ENCODE data around the gene HCFC1.

Gene HCFC1

DNA sequence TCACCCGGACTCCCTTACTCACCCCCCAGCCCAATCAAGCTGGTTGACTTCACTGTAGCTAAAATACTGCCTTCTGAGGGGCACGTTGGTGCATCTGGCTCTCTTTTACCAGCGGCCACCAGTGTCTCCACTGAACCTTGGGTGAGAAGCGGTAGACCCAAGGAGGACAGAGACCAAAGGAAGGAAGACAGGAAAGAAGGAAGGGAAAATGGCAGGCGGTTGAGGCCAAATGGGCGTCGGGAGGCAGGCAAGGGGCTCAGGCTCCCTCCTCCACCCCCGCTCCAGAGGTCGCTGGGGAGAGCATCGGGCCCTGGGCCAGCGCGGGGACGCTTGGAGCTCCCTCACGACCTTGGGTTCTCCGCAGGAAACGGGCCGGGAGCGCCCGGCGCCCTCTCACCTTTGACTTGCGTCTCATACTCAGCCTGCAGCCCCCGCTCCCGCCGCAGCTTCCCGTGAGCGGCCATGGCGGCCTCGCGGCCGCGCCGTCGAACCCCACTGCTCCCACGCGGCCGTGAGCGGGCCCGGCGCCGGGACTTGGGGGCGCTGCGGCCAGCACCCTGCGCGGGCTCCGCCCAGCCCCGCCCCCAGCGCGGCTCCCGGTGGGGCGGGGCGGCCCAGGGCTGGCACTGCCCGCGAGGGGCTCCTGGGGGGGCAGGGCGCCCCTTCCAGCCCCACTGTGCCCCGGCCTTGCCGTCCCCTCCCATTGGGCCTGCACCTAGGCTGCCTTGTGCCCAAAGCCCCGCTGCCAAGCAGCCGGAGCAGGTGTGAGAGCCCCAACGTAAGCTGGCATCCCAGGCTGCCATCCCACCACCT is 45.7 kb downstream of the HCFC1 start, which contains the start of gene ARHGAP4:
ARHGAP4 (minus strand) TSS at position 526 of the 813 bp plus-strand sequence; CDS start at position 464, 62 bp downstream.
- DNase-seq (ENCODE audit: low read depth in 2 of 2) = no peak

DNA sequence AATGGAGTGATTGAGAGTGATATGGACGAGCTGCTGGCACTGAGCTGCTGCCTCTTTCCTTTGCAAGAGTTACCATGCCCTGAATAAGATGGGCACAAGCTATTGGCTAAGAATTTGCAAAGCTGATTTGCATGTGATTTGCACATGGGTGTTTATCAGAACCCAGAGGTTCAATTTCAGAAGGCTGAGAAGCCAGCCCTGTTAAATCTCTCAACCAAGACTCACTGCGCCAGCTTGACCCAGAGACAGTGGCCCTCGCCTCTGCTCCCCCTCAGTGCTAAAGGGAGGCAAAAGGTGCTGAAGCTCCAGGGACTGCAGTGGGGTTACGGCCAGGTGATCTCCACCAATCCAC is 46.3 kb downstream of the HCFC1 start:
- DNase-seq (ENCODE audit: low read depth in 2 of 2) = no peak

DNA sequence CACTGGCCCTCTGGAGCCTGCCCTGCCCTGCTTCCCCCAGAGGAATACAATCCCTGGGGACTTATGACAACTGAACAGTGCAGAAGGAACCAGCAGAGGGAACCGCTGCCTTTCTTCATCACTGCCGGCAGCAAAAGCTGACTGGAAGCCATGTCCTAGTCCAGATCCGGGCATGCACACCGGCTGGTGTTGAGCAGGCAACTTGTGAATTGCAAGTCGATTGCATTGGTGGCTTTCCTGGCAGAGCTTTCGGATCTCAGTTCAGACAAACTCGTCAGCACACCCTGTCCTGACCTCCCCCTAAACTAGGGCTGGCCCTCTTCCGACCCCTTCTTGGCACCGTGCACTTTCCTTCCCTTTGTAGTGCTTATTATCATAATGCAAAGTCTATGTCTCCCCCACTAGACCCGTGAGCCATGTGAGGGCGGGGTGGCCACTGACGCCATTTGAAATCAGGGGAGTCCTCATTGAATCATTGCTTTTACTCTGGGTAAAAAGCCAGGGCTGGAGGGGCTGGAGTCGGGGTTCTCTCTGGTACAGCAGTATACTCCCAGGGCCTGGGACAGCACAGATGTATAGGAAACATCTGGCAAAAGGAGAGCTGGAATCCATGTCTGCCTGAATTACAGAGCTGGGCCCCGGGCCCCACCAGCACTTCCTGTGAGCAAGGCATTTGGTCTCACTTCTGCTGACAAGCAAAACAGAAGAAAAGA is 47.3 kb downstream of the HCFC1 start:
- DNase-seq (ENCODE audit: low read depth in 2 of 2) = no peak

- no peak for DNase-seq (ENCODE audit: low read depth in 2 of 2)
Observed at GRCh38 chrX:153922932-153923857, 48.4 kb downstream of the HCFC1 start.

GRCh38 chrX:153921511-153922446 is 49.8 kb downstream of the HCFC1 start:
- DNase-seq (ENCODE audit: low read depth in 2 of 2) = no peak

DNA sequence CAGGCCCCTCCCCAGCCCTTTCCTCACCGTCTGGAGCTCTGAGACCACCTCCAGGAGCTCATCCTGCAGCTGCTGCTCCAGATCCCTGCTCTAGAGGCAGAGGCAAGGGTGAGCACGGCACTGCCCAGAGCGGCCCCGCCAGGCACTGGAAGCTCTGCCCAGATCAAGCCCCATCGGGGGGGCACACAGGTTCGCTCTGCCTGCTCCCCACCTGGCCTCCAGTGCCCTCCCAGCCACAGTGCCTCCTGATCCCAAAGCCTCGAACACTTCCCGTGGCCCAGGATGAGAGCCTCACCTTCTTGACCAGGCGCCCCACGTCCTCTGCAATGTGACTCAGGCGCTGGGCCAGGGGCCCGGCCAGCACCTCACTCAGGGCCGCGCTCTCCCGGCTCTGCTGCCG is 50.5 kb downstream of the HCFC1 start:
- no peak for DNase-seq (ENCODE audit: low read depth in 2 of 2)

- DNase-seq (ENCODE audit: low read depth in 2 of 2) = no peak
Observed at GRCh38 chrX:153920546-153920945, 51.1 kb downstream of the HCFC1 start.

DNA sequence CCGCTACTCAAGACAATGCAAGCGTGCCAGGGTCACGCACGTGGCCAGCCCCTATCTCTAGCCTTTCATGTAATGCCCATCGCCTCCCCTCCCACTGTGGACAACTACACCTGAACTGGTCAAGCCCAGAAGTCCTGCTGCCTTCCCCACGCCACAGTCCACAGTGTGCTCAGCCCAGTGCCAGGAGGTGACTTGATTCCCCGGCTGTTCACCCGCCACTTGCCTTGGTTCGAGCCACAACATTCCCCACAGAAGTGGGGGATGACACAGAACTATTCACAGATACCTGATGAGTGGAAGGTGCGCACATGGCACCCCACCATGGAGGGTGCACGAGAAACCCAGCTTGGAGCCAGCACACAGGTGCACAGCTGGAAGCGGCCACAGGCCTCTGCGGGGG is 52.3 kb downstream of the HCFC1 start:
- DNase-seq (ENCODE audit: low read depth in 2 of 2) = no peak

GRCh38 chrX:153917869-153918268 is 53.7 kb downstream of the HCFC1 start:
- no peak for DNase-seq (ENCODE audit: low read depth in 2 of 2)

GRCh38 chrX:153913701-153914100 is 57.9 kb downstream of the HCFC1 start:
- DNase-seq (ENCODE audit: low read depth in 2 of 2) = no peak

- no peak for DNase-seq (ENCODE audit: low read depth in 2 of 2)
Observed at GRCh38 chrX:153913211-153913610, 58.4 kb downstream of the HCFC1 start.

DNA sequence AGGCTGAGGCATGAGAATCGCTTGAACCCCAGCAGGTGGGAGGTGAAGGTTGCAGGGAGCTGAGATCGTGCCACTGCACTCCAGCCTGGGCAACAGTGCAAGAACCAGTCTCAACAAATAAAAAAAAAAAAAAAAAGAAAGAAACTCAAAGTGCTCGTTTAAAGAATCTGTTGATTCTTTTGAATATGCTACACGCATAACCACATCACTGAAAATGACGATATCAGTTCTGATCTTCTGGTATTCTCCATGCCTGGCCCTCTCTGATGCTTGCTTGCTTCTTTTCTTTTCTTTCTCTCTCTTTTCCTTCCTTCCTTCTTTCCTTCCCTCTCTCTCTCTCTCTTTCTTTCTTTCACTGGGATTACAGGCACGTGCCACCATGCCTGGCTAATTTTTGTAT is 59.8 kb downstream of the HCFC1 start:
- no peak for DNase-seq (ENCODE audit: low read depth in 2 of 2)

- no peak for DNase-seq (ENCODE audit: low read depth in 2 of 2)
Observed at GRCh38 chrX:153910446-153910845, 61.2 kb downstream of the HCFC1 start.

- DNase-seq (ENCODE audit: low read depth in 2 of 2) = no peak
Observed at GRCh38 chrX:153909980-153910360, 61.6 kb downstream of the HCFC1 start.

DNA sequence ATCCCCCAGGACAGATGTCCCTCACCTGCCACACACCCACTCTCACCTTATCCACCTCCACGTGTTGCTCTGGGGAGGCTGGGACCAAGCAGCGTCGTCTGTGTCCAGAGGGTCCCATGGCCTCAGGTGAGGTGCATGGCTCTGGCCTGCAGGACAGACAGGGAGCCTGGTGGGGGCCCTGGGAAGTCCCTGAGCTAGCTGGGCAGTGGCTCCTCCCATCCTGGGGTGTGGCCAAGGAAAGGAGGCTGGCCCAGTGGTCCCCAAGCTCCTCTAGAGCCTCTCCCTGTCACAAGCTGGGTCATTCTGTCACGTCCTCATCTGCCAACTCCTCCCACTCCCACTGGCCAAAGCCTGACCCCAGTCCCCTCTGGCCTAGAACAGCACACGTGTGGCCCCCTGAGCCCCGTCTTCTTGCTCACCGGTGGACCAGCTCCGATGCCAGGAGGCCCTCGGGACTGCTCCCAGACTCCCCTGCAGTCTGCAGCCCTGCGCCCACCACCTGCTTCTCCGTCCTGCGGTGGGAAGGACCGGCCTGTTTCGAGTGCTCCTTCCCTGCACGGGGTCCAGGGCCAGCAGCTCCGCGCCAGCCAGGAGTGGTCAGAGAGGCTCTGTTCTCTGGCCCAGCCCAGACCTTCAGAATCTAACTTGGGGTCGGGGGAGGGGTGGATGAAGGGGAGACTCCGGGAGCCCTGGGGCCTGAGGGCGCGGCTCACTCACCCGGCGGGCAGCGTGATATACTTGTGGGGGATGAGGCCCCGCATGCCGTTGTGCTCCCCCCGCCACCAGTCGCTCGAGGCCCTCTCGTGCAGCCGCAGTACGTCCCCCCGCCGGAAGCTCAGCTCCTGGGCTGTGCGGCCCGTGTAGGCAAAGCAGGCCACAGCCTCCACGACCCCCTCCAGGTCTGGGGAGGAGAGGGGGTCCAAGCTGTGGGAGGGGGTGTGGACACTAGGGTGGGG is 62.3 kb downstream of the HCFC1 start:
- DNase-seq (ENCODE audit: low read depth in 2 of 2) = no peak

GRCh38 chrX:153908219-153908860 is 63.3 kb downstream of the HCFC1 start:
- DNase-seq (ENCODE audit: low read depth in 2 of 2) = no peak

DNA sequence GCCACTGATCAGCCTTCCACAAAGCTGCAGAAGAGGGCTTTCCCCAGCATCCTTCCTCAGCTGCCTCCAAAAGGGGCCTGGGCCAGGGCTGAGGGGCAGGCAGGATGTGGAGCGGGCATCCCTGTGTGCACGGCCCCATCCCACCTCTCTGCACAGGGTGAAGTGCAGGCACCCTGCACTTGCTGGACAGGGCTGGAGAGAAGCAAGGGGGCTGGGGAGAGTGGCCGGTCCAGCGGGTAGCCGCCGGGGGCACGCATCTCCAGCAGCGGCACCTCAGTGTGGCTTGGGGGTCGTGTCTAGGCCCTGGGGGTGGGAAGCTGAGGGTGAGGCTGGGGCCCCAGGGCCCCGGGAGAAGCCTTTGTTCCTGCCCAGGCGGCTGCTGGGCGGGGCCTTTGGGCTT is 64.2 kb downstream of the HCFC1 start:
- DNase-seq (ENCODE audit: low read depth in 2 of 2) = no peak

GRCh38 chrX:153906126-153906917 is 65.3 kb downstream of the HCFC1 start:
- no peak for DNase-seq (ENCODE audit: low read depth in 2 of 2)
